ENCODE measurements around the gene PCBP4. TPM values are rescaled to one million over a fixed set of nuclear protein-coding genes. Genes with fewer than 3 reads are reported as not detected.

Gene PCBP4
- total RNA-seq, 1 experiment from 2014 or later = 17.9 TPM

DNA sequence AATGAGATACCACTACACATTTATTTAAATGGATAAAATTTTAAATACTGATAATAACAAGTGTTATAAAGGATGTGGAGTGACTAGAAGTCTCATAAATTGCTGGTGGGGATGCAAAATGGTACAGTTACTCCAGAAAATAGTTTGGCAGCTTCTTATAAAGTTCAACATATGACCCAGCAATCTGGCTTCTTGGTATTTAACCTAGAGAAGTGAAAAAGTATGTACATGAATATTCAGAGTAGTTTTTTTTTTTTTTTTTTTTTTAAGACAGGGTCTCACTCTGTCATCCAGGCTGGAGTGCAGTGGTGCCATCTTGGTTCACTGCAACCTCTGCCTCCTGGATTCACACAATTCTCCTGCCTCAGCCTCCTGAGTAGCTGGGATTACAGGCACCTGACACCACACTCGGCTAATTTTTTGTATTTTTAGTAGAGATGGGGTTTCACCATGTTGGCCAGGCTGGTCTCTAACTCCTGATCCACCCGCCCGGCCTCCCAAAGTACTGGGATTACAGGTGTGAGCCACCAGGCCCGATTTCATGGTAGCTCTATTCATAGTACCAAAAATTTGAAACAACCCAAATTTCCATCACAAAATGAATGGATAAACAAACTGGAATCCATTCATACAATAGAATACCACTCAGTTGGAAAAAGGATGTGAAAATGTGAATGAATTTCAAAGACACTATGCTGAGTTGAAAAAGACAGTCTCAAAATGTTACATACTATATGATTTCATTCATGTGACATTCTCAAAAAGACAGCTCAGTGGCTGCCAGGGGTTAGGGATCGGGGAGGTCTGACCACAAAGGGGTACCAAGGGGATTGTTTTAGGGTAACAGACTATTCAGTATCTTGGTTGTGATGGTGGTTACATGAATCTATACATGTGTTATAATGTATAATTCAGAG is 39.9 kb downstream of the PCBP4 start:
- no peak for DNase-seq
- Histone ChIP-seq H3K36me3 (ENCODE audit: low read depth) (no peaks in the 10 kb centered on the region), H2AFZ (no peak overlapping the region), H3K4me1 (replicated peaks; ENCODE audit: insufficient read depth) (no peaks in the 10 kb centered on the region), H3K4me2 (no peak overlapping the region), H4K20me1 (ENCODE audit: insufficient read depth) (no peaks in the 10 kb centered on the region), H3K27me3 (ENCODE audit: insufficient read depth, low read depth) (no peaks in the 10 kb centered on the region), H3K4me3 (no peak overlapping the region), H3K27ac (no peak overlapping the region), H3K79me2 (ENCODE audit: low read depth) (no peaks in the 10 kb centered on the region), H3K9me2 (ENCODE audit: insufficient read depth) (no peaks in the 10 kb centered on the region), H3K9me3 (ENCODE audit: insufficient read depth, low read depth) (no peaks in the 10 kb centered on the region), H3F3A (ENCODE audit: insufficient read depth, low read depth) (no peaks in the 10 kb centered on the region)
- no peak for TF ChIP-seq EZH2 (IDR thresholded peaks at IDR 0.05; ENCODE audit: low read depth)
- TF ChIP-seq, protein P1, sequence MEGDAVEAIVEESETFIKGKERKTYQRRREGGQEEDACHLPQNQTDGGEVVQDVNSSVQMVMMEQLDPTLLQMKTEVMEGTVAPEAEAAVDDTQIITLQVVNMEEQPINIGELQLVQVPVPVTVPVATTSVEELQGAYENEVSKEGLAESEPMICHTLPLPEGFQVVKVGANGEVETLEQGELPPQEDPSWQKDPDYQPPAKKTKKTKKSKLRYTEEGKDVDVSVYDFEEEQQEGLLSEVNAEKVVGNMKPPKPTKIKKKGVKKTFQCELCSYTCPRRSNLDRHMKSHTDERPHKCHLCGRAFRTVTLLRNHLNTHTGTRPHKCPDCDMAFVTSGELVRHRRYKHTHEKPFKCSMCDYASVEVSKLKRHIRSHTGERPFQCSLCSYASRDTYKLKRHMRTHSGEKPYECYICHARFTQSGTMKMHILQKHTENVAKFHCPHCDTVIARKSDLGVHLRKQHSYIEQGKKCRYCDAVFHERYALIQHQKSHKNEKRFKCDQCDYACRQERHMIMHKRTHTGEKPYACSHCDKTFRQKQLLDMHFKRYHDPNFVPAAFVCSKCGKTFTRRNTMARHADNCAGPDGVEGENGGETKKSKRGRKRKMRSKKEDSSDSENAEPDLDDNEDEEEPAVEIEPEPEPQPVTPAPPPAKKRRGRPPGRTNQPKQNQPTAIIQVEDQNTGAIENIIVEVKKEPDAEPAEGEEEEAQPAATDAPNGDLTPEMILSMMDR (conservative IDR thresholded peaks at IDR 0.05) = no peak
- CTCF ChIA-PET = no interaction called here
- intact Hi-C loops (cut with micrococcal nuclease; ENCODE audit: unreplicated experiment) = no loop called here
- no TSS peak for BruUV-seq (replicated peaks)
- POLR2A ChIA-PET (ENCODE audit: unreplicated experiment) = interaction anchor here (0.5 kb wide), 1 partner anchor 1246 kb away, joined by 4 read pairs; no protein-coding TSS in a partner anchor

DNA sequence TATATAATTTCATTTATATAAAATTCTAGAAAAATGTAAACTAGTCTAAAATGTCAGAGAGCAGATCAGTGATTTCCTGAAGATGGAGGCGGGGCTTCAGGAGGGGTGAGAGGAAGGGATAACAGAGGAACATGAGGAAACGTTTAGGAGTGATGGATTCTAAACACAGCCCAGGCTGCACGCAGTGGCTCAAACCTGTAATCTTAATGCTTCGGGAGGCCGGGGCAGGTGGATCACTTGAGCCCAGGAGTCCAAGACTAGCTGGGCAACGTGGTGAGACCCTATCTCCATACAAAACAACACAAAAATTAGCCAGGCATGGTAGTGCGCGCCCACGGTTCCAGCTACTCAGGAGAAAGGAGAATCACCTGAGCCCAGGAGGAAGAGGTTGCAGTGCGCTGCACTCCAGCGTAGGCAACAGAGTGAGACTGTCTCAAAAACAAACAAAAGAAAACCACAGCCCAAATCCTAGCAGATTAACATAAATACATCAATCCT is 46.1 kb downstream of the PCBP4 start:
- no TSS peak for BruUV-seq (replicated peaks)
- H3K27me3 ChIP-seq (ENCODE audit: insufficient read depth, low read depth) = no peaks in the 10 kb centered on the region
- H3K36me3 ChIP-seq (ENCODE audit: low read depth) = no peaks in the 10 kb centered on the region
- CTCF ChIA-PET = interaction anchor here (0.6 kb wide), 1 partner anchor 494 kb away, joined by 6 read pairs; no protein-coding TSS in a partner anchor
- H3K27ac ChIP-seq = no peak overlapping the region
- intact Hi-C loops (cut with micrococcal nuclease; ENCODE audit: unreplicated experiment) = no loop called here
- POLR2A ChIA-PET (ENCODE audit: unreplicated experiment) = interaction anchor here (0.5 kb wide), 1 partner anchor 80 kb away, joined by 3 read pairs; no protein-coding TSS in a partner anchor
- DNase-seq = no peak
- TF ChIP-seq EZH2 (IDR thresholded peaks at IDR 0.05; ENCODE audit: low read depth) = no peak
- TF ChIP-seq, protein P1 (conservative IDR thresholded peaks at IDR 0.05) = no peak
- no peaks in the 10 kb centered on the region for H3K9me3 ChIP-seq (ENCODE audit: insufficient read depth, low read depth)
- H3K4me2 ChIP-seq = no peak overlapping the region
- H3K4me1 ChIP-seq (replicated peaks; ENCODE audit: insufficient read depth) = no peaks in the 10 kb centered on the region
- no peaks in the 10 kb centered on the region for H3K79me2 ChIP-seq (ENCODE audit: low read depth)
- no peaks in the 10 kb centered on the region for H4K20me1 ChIP-seq (ENCODE audit: insufficient read depth)
- no peaks in the 10 kb centered on the region for H3K9me2 ChIP-seq (ENCODE audit: insufficient read depth)
- H2AFZ ChIP-seq = no peak overlapping the region
- H3K4me3 ChIP-seq = no peak overlapping the region
- no peaks in the 10 kb centered on the region for H3F3A ChIP-seq (ENCODE audit: insufficient read depth, low read depth)

DNA sequence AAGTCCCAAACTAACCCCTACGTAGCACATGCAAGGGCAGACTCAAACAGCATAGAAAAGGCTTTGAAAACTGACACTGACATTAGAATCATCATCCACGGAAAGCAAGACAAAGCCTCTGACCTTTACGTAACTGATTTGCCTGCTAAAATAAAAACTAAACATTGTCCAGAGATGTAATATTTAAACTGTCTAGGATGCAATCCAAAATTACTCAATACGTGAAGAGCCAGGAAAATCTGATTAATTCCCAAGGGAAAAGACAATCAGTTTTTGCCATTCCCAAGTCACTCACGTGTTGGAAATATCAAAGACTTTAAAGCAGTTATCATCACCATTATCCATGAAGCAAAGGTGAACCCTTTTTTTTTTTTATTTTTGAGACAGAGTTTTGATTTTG is 50.8 kb downstream of the PCBP4 start:
- ChIA-PET POLR2A (ENCODE audit: unreplicated experiment) (no interaction called here), CTCF (no interaction called here)
- Histone ChIP-seq H3K27ac (no peak overlapping the region), H3K4me2 (no peak overlapping the region), H3K9me2 (ENCODE audit: insufficient read depth) (no peaks in the 10 kb centered on the region), H4K20me1 (ENCODE audit: insufficient read depth) (no peaks in the 10 kb centered on the region), H3F3A (ENCODE audit: insufficient read depth, low read depth) (no peaks in the 10 kb centered on the region), H3K4me3 (no peak overlapping the region), H3K79me2 (ENCODE audit: low read depth) (no peaks in the 10 kb centered on the region), H3K36me3 (ENCODE audit: low read depth) (no peaks in the 10 kb centered on the region), H3K4me1 (replicated peaks; ENCODE audit: insufficient read depth) (no peaks in the 10 kb centered on the region), H3K27me3 (ENCODE audit: insufficient read depth, low read depth) (no peaks in the 10 kb centered on the region), H2AFZ (no peak overlapping the region), H3K9me3 (ENCODE audit: insufficient read depth, low read depth) (no peaks in the 10 kb centered on the region)
- intact Hi-C loops (cut with micrococcal nuclease; ENCODE audit: unreplicated experiment) = no loop called here
- no TSS peak for BruUV-seq (replicated peaks)
- TF ChIP-seq, protein P1 (conservative IDR thresholded peaks at IDR 0.05) = no peak
- no peak for TF ChIP-seq EZH2 (IDR thresholded peaks at IDR 0.05; ENCODE audit: low read depth)
- no peak for DNase-seq

Measured in PC-9 (cell line).